Activated CD4-positive, alpha-beta T cell treated with anti-CD3 and anti-CD28 coated beads, Interleukin-2, amount 10 ng/mL, durations not matched to agents 7 days and 5 days (primary cell): Measurements from ENCODE around the gene RPL10A. TPM values are rescaled to one million over a fixed set of nuclear protein-coding genes. Genes with fewer than 3 reads are reported as not detected.
A peak's percentile ranks its signal among the peaks of the same experiment; 100 is the strongest.

Experiments used
- CTCF ChIA-PET: fragments of 350-600 bp; sonication (Branson Sonifier 250); formaldehyde crosslinking; loops from one replicate; lab custom pipeline; 2021; ENCODE audit warnings: antibody characterized with exemption; lab: Charles Lee
- POLR2A ChIA-PET: fragments of 350-600 bp; sonication (Branson Sonifier 250); formaldehyde crosslinking; loops from one replicate; lab custom pipeline; 2021; ENCODE audit warnings: antibody characterized with exemption; lab: Charles Lee
- DNase-seq: peaks from one replicate; pipeline ENCODE4 v3.0.0-alpha.2; 2020
- H3K27ac Mint-ChIP-seq: one replicate; pipeline ENCODE4 v1.8.0; 2021; ENCODE audit warnings: mild to moderate bottlenecking, moderate library complexity, mixed read lengths
- H3K27me3 Mint-ChIP-seq: one replicate; pipeline ENCODE4 v1.8.0; 2021; ENCODE audit warnings: mixed read lengths
- H3K36me3 Mint-ChIP-seq: one replicate; pipeline ENCODE4 v1.8.0; 2021; ENCODE audit warnings: low read depth, mixed read lengths
- H3K4me1 Mint-ChIP-seq: one replicate; pipeline ENCODE4 v1.8.0; 2021; ENCODE audit warnings: mixed read lengths
- H3K4me3 Mint-ChIP-seq: one replicate; pipeline ENCODE4 v1.8.0; 2021; ENCODE audit warnings: mild to moderate bottlenecking, moderate library complexity, mixed read lengths
- H3K9me3 Mint-ChIP-seq: one replicate; pipeline ENCODE4 v1.8.0; 2021; ENCODE audit warnings: mixed read lengths
- total RNA-seq, 2 experiments: library from RNA; stranded (reverse); gene quantifications; one replicate each; pipeline ENCODE4 v1.2.3, GENCODE V29; 2021

RPL10A gene
- total RNA-seq, 2 experiments from 2014 or later = 1,411 to 1,499 TPM

GRCh38 chr6:35451354-35452182 is 16.6 kb upstream of the RPL10A start:
- Mint-ChIP-seq H3K4me3 (peak overlapping the region; percentile 81), H3K27me3 (peaks cover 9% of the 10 kb centered on the region), H3K36me3 (peaks cover 13% of the 10 kb centered on the region), H3K4me1 (peaks cover 48% of the 10 kb centered on the region), H3K9me3 (no peaks in the 10 kb centered on the region), H3K27ac (peak overlapping the region; percentile 75)
- ChIA-PET POLR2A (interaction anchor here (1.1 kb wide), 1 partner anchor 155 kb away, joined by 4 read pairs; the partner anchor contains the start of gene DEF6), CTCF (interaction anchor here (0.7 to 7.0 kb wide), 16 partner anchors 14 to 156 kb away, joined by 3 to 65 read pairs (median 3); partner anchors contain the start of genes PPARD and RPL10A)
- no peak for DNase-seq

- DNase-seq = peak; percentile 91
- Mint-ChIP-seq H3K9me3 (no peaks in the 10 kb centered on the region), H3K4me3 (peak within 1 kb of the TSS; percentile 81), H3K27ac (peak within 1 kb of the TSS; percentile 75), H3K36me3 (peaks cover 13% of the 10 kb centered on the region), H3K27me3 (peaks cover 9% of the 10 kb centered on the region), H3K4me1 (peaks cover 48% of the 10 kb centered on the region)
- POLR2A ChIA-PET = no interaction called here
- CTCF ChIA-PET = interaction anchor here (0.7 to 7.0 kb wide), 13 partner anchors 13 to 157 kb away, joined by 3 to 65 read pairs (median 3); partner anchors contain the start of gene PPARD
These were observed 15.8 kb upstream of the RPL10A start, which contains the start of gene FANCE for GRCh38 chr6:35452183-35453090. Gene FANCE (plus strand): TSS chr6:35452338. CDS start chr6:35452546, 208 bp downstream.

GRCh38 chr6:35453236-35453635 is 15.0 kb upstream of the RPL10A start:
- DNase-seq = no peak
- CTCF ChIA-PET = interaction anchor here (0.8 to 7.0 kb wide), 5 partner anchors 12 to 126 kb away, joined by 3 to 65 read pairs (median 4); partner anchors contain the start of gene PPARD
- Mint-ChIP-seq H3K4me1 (peaks cover 47% of the 10 kb centered on the region), H3K27ac (peak overlapping the region; percentile 9), H3K9me3 (no peaks in the 10 kb centered on the region), H3K27me3 (peaks cover 9% of the 10 kb centered on the region), H3K4me3 (peak overlapping the region; percentile 74), H3K36me3 (peaks cover 13% of the 10 kb centered on the region)
- POLR2A ChIA-PET = no interaction called here

- peaks cover 17% of the 10 kb centered on the region for H3K36me3 Mint-ChIP-seq
- H3K27ac Mint-ChIP-seq = no peak overlapping the region
- H3K4me1 Mint-ChIP-seq = peaks cover 42% of the 10 kb centered on the region
- H3K27me3 Mint-ChIP-seq = peaks cover 9% of the 10 kb centered on the region
- ChIA-PET POLR2A (interaction anchor here (0.7 kb wide), 1 partner anchor 151 kb away, joined by 5 read pairs; no protein-coding TSS in a partner anchor), CTCF (interaction anchor here (0.6 to 7.0 kb wide), 5 partner anchors 12 to 280 kb away, joined by 3 to 65 read pairs (median 4); partner anchors contain the start of genes PPARD and RPL10A)
- no peaks in the 10 kb centered on the region for H3K9me3 Mint-ChIP-seq
- H3K4me3 Mint-ChIP-seq = peak overlapping the region; percentile 26
- no peak for DNase-seq
These were observed 13.7 kb upstream of the RPL10A start for GRCh38 chr6:35454391-35455110.

- H3K27me3 Mint-ChIP-seq = no peaks in the 10 kb centered on the region
- H3K9me3 Mint-ChIP-seq = no peaks in the 10 kb centered on the region
- ChIA-PET POLR2A (no interaction called here), CTCF (interaction anchor here (0.6 to 2.0 kb wide), 6 partner anchors 9 to 169 kb away, joined by 3 to 9 read pairs (median 5); partner anchors contain the start of gene RPL10A)
- no peak overlapping the region for H3K4me3 Mint-ChIP-seq
- DNase-seq = no peak
- H3K27ac Mint-ChIP-seq = no peak overlapping the region
- peaks cover 28% of the 10 kb centered on the region for H3K36me3 Mint-ChIP-seq
- H3K4me1 Mint-ChIP-seq = peaks cover 27% of the 10 kb centered on the region
These were observed 10.3 kb upstream of the RPL10A start for GRCh38 chr6:35457907-35458306.

- no peak for DNase-seq
- Mint-ChIP-seq H3K27me3 (no peaks in the 10 kb centered on the region), H3K27ac (no peak overlapping the region), H3K36me3 (peaks cover 32% of the 10 kb centered on the region), H3K9me3 (no peaks in the 10 kb centered on the region), H3K4me1 (no peaks in the 10 kb centered on the region), H3K4me3 (no peak overlapping the region)
- ChIA-PET POLR2A (no interaction called here), CTCF (no interaction called here)
These were observed 6.9 kb upstream of the RPL10A start for GRCh38 chr6:35461270-35461669.

GRCh38 chr6:35463292-35463691 is 4.9 kb upstream of the RPL10A start:
- peaks cover 9% of the 10 kb centered on the region for H3K4me1 Mint-ChIP-seq
- CTCF ChIA-PET = interaction anchor here (1.2 to 1.3 kb wide), 2 partner anchors 121 to 166 kb away, joined by 3 to 5 read pairs; no protein-coding TSS in a partner anchor
- no peak overlapping the region for H3K27ac Mint-ChIP-seq
- H3K27me3 Mint-ChIP-seq = no peaks in the 10 kb centered on the region
- no peak for DNase-seq
- no peak overlapping the region for H3K4me3 Mint-ChIP-seq
- POLR2A ChIA-PET = no interaction called here
- H3K36me3 Mint-ChIP-seq = peaks cover 45% of the 10 kb centered on the region
- H3K9me3 Mint-ChIP-seq = no peaks in the 10 kb centered on the region

- peaks cover 60% of the 10 kb centered on the region for H3K36me3 Mint-ChIP-seq
These were observed 2.6 kb upstream of the RPL10A start for GRCh38 chr6:35465646-35466045.

GRCh38 chr6:35468980-35469750 is 964 bp downstream of the RPL10A start:
- H3K4me1 Mint-ChIP-seq = peaks cover 42% of the 10 kb centered on the region
- H3K27me3 Mint-ChIP-seq = no peaks in the 10 kb centered on the region
- peaks cover 65% of the 10 kb centered on the region for H3K36me3 Mint-ChIP-seq
- peak overlapping the region; percentile 91 for H3K4me3 Mint-ChIP-seq
- H3K9me3 Mint-ChIP-seq = no peaks in the 10 kb centered on the region
- ChIA-PET CTCF (interaction anchor here (0.6 to 3.2 kb wide), 13 partner anchors 8 to 203 kb away, joined by 3 to 21 read pairs (median 4); partner anchors contain the start of gene PPARD), POLR2A (interaction anchor here (0.5 kb wide), 1 partner anchor 122 kb away, joined by 5 read pairs; no protein-coding TSS in a partner anchor)
- H3K27ac Mint-ChIP-seq = peak overlapping the region; percentile 100
- no peak for DNase-seq

More at GRCh38 chr6:35465646-35466045, 2.6 kb upstream of the RPL10A start:
- no peak for DNase-seq
- Mint-ChIP-seq H3K4me1 (peaks cover 23% of the 10 kb centered on the region), H3K27me3 (no peaks in the 10 kb centered on the region), H3K27ac (no peak overlapping the region), H3K9me3 (no peaks in the 10 kb centered on the region), H3K4me3 (no peak overlapping the region)
- ChIA-PET POLR2A (no interaction called here), CTCF (interaction anchor here (0.7 to 3.2 kb wide), 11 partner anchors 10 to 168 kb away, joined by 3 to 21 read pairs (median 4); partner anchors contain the start of genes DEF6, FANCE and PPARD)

- Mint-ChIP-seq H3K27ac (peak overlapping the region; percentile 100), H3K36me3 (peaks cover 65% of the 10 kb centered on the region), H3K9me3 (no peaks in the 10 kb centered on the region), H3K4me1 (peaks cover 45% of the 10 kb centered on the region), H3K4me3 (peak overlapping the region; percentile 91), H3K27me3 (no peaks in the 10 kb centered on the region)
- ChIA-PET POLR2A (no interaction called here), CTCF (interaction anchor here (1.1 to 1.2 kb wide), 3 partner anchors 10 to 124 kb away, joined by 3 to 5 read pairs (median 3); no protein-coding TSS in a partner anchor)
- DNase-seq = no peak
These were observed 1.8 kb downstream of the RPL10A start for GRCh38 chr6:35469751-35470662.
